Left lung (tissue), 10 donors: ENCODE measurements around the gene HTRA2. TPM values are rescaled to one million over a fixed set of nuclear protein-coding genes. Genes with fewer than 3 reads are reported as not detected.

ENCODE experiments used
- ATAC-seq: fragments of 200-7000 bp; cut with Tn5 transposase; one replicate; pipeline ENCODE4 v1.9.1; 2020; ENCODE audit warnings: moderate library complexity
- DNase-seq, 4 donors: peaks; one replicate each; pipeline ENCODE4 v3.0.0-alpha.2; 2013 to 2020
- H3K27ac ChIP-seq, 2 donors: fragments of 200-600 bp; sonication (generic) in 1 of 2; one replicate each; pipeline versions ENCODE4 v1.5.0 to v1.8.0; 2020 to 2021
- H3K27me3 ChIP-seq, 2 donors: fragments of 200-600 bp; sonication (generic) in 1 of 2; one replicate each; pipeline versions ENCODE4 v1.5.0 to v1.8.0; 2020 to 2021
- H3K36me3 ChIP-seq, 2 donors: fragments of 200-600 bp; sonication (generic) in 1 of 2; one replicate each; pipeline versions ENCODE4 v1.5.0 to v1.8.0; 2020 to 2021
- H3K4me1 ChIP-seq, 2 donors: fragments of 200-600 bp; one replicate each; pipeline ENCODE4 v1.8.0; 2021
- H3K4me3 ChIP-seq, 2 donors: fragments of 200-600 bp; sonication (generic) in 1 of 2; one replicate each; pipeline versions ENCODE4 v1.5.0 to v1.8.0; 2020 to 2021; ENCODE audit warnings: mild to moderate bottlenecking in 1 of 2
- H3K9me3 ChIP-seq, 2 donors: fragments of 200-600 bp; sonication (generic) in 1 of 2; one replicate each; pipeline versions ENCODE4 v1.5.0 to v1.8.0; 2020 to 2021
- intact Hi-C, 2 donors: fragments of 100-400 bp; cut with DNase I; formaldehyde crosslinking; loops; one replicate each; pipeline versions ENCODE4 v1.11.2 to v1.14.2; 2022
- polyA plus RNA-seq, 6 donors: library from polyadenylated mRNA; unstranded; fragments of 120-200 nt; gene quantifications; one replicate each; pipeline ENCODE4 v1.2.1, GENCODE V29; 2013; ENCODE audit not compliant: insufficient read length in 6 of 6
- total RNA-seq, 2 donors: library from RNA; stranded (reverse); fragmentation: NEBNext Ultra II Directional; extraction: Animal tissue kit (Norgen Biotek cat#: 25700); gene quantifications; one replicate each; pipeline ENCODE4 v1.2.1, GENCODE V29; 2021
- TF ChIP-seq, protein P1 (sequence below), 2 donors: fragments of 200-600 bp; sonication (generic) in 1 of 2; IDR thresholded peaks; one replicate each; pipeline versions ENCODE4 v1.5.0 to v1.8.0; 2021; ENCODE audit warnings: antibody characterized with exemption in 2 of 2
- donor health status: DM: no; HTN: yes; CAD: no.
- donor health status: DM: no; HTN: no; CAD: no.

Gene HTRA2
- total and polyA plus RNA-seq, 8 donors: 29.4 to 36.6 (median 33.9) TPM

DNA sequence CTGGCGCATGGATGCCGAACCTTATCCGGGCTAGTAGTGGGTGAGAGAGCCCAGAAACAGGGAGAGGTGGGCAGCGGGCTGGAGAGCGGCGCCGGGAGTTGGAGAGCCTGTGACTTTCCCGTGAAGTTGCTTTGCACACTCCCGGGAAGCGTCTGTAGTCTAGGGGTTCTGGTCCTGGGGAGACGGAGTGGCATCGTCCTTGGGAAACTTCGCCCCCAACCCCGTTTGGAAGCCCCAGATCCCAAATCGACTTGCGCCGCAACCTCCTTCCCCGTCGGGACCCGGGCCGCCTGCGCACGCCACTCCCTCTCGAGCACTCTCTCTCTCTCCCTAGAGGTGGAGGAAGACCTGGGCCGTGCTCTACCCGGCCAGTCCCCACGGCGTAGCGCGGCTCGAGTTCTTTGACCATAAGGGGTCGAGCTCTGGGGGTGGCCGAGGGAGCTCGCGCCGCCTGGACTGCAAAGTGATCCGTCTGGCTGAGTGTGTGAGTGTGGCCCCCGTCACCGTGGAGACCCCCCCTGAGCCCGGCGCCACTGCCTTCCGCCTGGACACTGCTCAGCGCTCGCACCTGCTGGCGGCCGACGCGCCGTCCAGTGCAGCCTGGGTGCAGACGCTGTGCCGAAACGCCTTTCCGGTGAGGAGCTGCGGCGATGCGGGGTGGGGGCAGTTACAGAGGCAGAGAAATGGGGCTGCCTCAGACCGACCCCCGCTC, 25.2 kb downstream of the HTRA2 start:
- peak overlapping the region; percentile 72 to 95 for H3K4me3 ChIP-seq
- H3K27me3 ChIP-seq: peaks cover 0 to 1% of the 10 kb centered on the region in 2 donors
- H3K9me3 ChIP-seq: no peaks in the 10 kb centered on the region
- peaks cover 13 to 51% of the 10 kb centered on the region in 2 donors for H3K4me1 ChIP-seq
- ATAC-seq: peak; percentile 74
- H3K27ac ChIP-seq: peak overlapping the region; percentile 84 to 93
- intact Hi-C loops: no loop called here
- peak in 3 of 4 donors; percentile 34 to 93 (median 72) for DNase-seq
- TF ChIP-seq, protein P1, sequence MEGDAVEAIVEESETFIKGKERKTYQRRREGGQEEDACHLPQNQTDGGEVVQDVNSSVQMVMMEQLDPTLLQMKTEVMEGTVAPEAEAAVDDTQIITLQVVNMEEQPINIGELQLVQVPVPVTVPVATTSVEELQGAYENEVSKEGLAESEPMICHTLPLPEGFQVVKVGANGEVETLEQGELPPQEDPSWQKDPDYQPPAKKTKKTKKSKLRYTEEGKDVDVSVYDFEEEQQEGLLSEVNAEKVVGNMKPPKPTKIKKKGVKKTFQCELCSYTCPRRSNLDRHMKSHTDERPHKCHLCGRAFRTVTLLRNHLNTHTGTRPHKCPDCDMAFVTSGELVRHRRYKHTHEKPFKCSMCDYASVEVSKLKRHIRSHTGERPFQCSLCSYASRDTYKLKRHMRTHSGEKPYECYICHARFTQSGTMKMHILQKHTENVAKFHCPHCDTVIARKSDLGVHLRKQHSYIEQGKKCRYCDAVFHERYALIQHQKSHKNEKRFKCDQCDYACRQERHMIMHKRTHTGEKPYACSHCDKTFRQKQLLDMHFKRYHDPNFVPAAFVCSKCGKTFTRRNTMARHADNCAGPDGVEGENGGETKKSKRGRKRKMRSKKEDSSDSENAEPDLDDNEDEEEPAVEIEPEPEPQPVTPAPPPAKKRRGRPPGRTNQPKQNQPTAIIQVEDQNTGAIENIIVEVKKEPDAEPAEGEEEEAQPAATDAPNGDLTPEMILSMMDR (IDR thresholded peaks at IDR 0.05): no peak
- H3K36me3 ChIP-seq: peaks cover 0 to 11% of the 10 kb centered on the region in 2 donors

DNA sequence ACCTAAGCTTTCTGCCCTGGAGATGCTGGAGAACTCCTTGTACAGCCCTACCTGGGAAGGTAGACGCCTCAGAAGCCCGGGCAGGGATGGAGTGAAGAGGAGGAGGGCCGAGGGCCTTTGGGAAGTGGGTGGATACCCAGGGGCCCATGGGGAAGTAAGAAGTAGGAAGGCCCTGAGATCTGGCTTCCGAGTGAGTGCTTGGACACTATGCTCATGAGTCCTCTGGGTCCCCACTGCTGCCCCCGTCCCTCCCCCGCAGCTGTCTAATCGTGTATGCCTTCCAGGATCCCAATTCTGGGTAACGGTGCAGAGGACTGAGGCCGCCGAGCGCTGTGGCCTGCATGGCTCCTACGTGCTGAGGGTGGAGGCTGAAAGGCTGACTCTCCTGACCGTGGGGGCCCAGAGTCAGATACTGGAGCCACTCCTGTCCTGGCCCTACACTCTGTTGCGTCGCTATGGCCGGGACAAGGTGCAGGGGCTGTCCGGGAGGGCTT, 25.9 kb downstream of the HTRA2 start:
- DNase-seq: peak in 2 of 4 donors; percentile 57 to 80
- H3K27me3 ChIP-seq: peaks cover 0 to 7% of the 10 kb centered on the region in 2 donors
- no peaks in the 10 kb centered on the region for H3K9me3 ChIP-seq
- H3K4me1 ChIP-seq: peaks cover 13 to 47% of the 10 kb centered on the region in 2 donors
- TF ChIP-seq, protein P1 (IDR thresholded peaks at IDR 0.05): no peak
- ATAC-seq: no peak
- H3K4me3 ChIP-seq: peak overlapping the region; percentile 72 to 95
- peak overlapping the region; percentile 33 to 93 for H3K27ac ChIP-seq
- peaks cover 0 to 11% of the 10 kb centered on the region in 2 donors for H3K36me3 ChIP-seq
- intact Hi-C loops: no loop called here

DNA sequence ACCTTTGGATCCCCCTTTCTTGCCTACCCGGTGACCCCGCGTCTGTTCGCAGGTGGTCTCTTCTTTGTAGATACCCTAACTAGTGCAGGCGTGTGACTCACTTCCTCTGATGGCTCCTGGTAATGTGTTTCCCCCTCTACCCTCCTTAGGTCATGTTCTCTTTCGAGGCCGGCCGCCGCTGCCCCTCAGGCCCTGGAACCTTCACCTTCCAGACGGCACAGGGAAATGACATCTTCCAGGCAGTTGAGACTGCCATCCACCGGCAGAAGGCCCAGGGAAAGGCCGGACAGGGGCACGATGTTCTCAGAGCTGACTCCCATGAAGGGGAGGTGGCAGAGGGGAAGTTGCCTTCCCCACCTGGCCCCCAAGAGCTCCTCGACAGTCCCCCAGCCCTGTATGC, 26.4 kb downstream of the HTRA2 start:
- ATAC-seq (no peak), DNase-seq (no peak)
- TF ChIP-seq, protein P1 (IDR thresholded peaks at IDR 0.05): no peak
- Histone ChIP-seq H3K27ac (peak overlapping the region; percentile 33 to 93), H3K36me3 (peaks cover 0 to 11% of the 10 kb centered on the region in 2 donors), H3K9me3 (no peaks in the 10 kb centered on the region), H3K4me3 (peak overlapping the region in 1 of 2 donors; percentile 95), H3K4me1 (peaks cover 13 to 47% of the 10 kb centered on the region in 2 donors), H3K27me3 (peaks cover 0 to 7% of the 10 kb centered on the region in 2 donors)
- intact Hi-C loops: no loop called here

DNA sequence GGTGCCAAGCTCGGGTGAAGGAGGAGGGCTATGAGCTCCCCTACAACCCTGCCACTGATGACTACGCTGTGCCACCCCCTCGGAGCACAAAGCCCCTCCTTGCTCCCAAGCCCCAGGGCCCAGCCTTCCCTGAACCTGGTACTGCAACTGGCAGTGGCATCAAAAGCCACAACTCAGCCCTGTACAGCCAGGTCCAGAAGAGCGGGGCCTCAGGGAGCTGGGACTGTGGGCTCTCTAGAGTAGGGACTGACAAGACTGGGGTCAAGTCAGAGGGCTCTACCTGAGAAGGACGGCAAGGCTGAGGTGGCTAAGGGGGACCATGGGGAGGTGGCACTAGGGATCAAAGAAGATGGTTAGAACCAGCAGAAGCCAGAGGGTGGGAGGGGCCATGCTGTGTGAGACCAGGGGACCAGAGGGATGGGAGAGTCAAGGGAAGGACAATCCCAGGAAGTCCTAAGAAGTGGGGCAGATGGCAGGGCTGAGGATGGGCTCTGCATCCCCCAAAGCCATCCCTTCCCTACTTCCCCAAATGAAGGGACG, 27.2 kb downstream of the HTRA2 start:
- DNase-seq: no peak
- Histone ChIP-seq H3K36me3 (peaks cover 0 to 11% of the 10 kb centered on the region in 2 donors), H3K9me3 (no peaks in the 10 kb centered on the region), H3K4me1 (peaks cover 13 to 47% of the 10 kb centered on the region in 2 donors), H3K27me3 (peaks cover 0 to 7% of the 10 kb centered on the region in 2 donors), H3K4me3 (no peak overlapping the region), H3K27ac (peak overlapping the region in 1 of 2 donors; percentile 28)
- no peak for ATAC-seq
- intact Hi-C loops: no loop called here
- TF ChIP-seq, protein P1 (IDR thresholded peaks at IDR 0.05): no peak
